A549 (cell line): ENCODE results near the gene TMEM115. TPM values are rescaled to one million over a fixed set of nuclear protein-coding genes. Genes with fewer than 3 reads are reported as not detected.

ENCODE experiments used
- ATAC-seq, 2 experiments: fragments of 200-7000 bp in 1 of 2; fragments of >200 bp in 1 of 2; cut with Nextera tagmentation in 1 of 2; cut with Tn5 transposase in 1 of 2; 3 replicates each; pipeline versions ENCODE4 v1.8.0 to v1.9.1; 2018 to 2020; ENCODE audit warnings: mild to moderate bottlenecking in 1 of 2, moderate library complexity in 1 of 2
- CTCF ChIA-PET: fragments of 300-600 bp; sonication (Branson Sonifier 250); formaldehyde crosslinking; extraction: SDS; loops from one replicate; lab custom pipeline; 2021; ENCODE audit warnings: antibody characterized with exemption, inconsistent platforms; lab: Yijun Ruan, JAX
- POLR2A ChIA-PET: fragments of 350-600 bp; formaldehyde crosslinking; extraction: SDS; loops from one replicate; lab custom pipeline; 2021; ENCODE audit warnings: antibody characterized with exemption, inconsistent platforms; lab: Yijun Ruan, JAX
- DNase-seq, 2 experiments: peaks; one replicate each; pipeline versions ENCODE4 v3.0.0 to v3.0.0-alpha.2; 2011 to 2016; ENCODE audit warnings: low read depth in 1 of 2, low spot score in 1 of 2
- FAIRE-seq: peaks from 2 replicates; lab custom pipeline; 2011; peaks lifted over from hg19 to GRCh38; lab: Jason Lieb, UNC
- H3K27ac ChIP-seq, 2 experiments: fragments of >200 bp; sonication (Bioruptor Twin); formaldehyde crosslinking; 3 replicates each; pipeline ENCODE4 v1.5.1; 2016 to 2017
- H3K4me1 ChIP-seq: fragments of >200 bp; sonication (Bioruptor Twin); formaldehyde crosslinking; 3 replicates; pipeline ENCODE4 v1.6.1; 2016
- H3K4me2 ChIP-seq: fragments of >200 bp; sonication (Bioruptor Twin); formaldehyde crosslinking; 3 replicates; pipeline ENCODE4 v1.6.1; 2016
- H3K4me3 ChIP-seq: fragments of >200 bp; sonication (Bioruptor Twin); formaldehyde crosslinking; 3 replicates; pipeline ENCODE4 v1.5.1; 2016
- H3K9me3 ChIP-seq: fragments of >200 bp; sonication (Bioruptor Twin); formaldehyde crosslinking; 3 replicates; pipeline ENCODE4 v1.6.1; 2016
- BHLHE40 ChIP-seq: IDR thresholded peaks from 2 replicates; pipeline ENCODE4 v1.6.1; 2012; ENCODE audit warnings: low read depth, low read length, inconsistent platforms
- CEBPB ChIP-seq, 2 experiments: fragments of >200 bp in 1 of 2; sonication (Bioruptor Twin) in 1 of 2; formaldehyde crosslinking in 1 of 2; IDR thresholded peaks; 2 replicates each; pipeline ENCODE4 v1.6.1; 2012 to 2016
- CTCF ChIP-seq: fragments of >200 bp; sonication (Bioruptor Twin); formaldehyde crosslinking; IDR thresholded peaks from 3 replicates; pipeline ENCODE4 v1.5.1; 2016
- E2F6 ChIP-seq: IDR thresholded peaks from 2 replicates; pipeline ENCODE4 v1.6.1; 2012; ENCODE audit warnings: low read depth, borderline replicate concordance
- ELK1 ChIP-seq: fragments of 150-350 bp; IDR thresholded peaks from 2 replicates; pipeline ENCODE4 v1.6.1; 2014; ENCODE audit warnings: low read depth, mild to moderate bottlenecking, low read length
- ESRRA ChIP-seq: fragments of 150-350 bp; IDR thresholded peaks from 2 replicates; pipeline ENCODE4 v1.6.1; 2014; ENCODE audit warnings: mild to moderate bottlenecking, low read length, borderline replicate concordance
- FOSL2 ChIP-seq, 2 experiments: fragments of 450-650 bp in 1 of 2; fragments of >200 bp in 1 of 2; sonication (Bioruptor Twin) in 1 of 2; formaldehyde crosslinking; IDR thresholded peaks; 2 replicates each; pipeline versions ENCODE4 v1.5.0 to v1.6.1; 2016 to 2020; ENCODE audit warnings: mild to moderate bottlenecking in 1 of 2, moderate library complexity in 1 of 2
- HOXA7 ChIP-seq: fragments of 250-450 bp; sonication (Bioruptor Pico); IDR thresholded peaks from 2 replicates; pipeline ENCODE4 v1.5.0; 2020; ENCODE audit warnings: mild to moderate bottlenecking, moderate library complexity
- HOXB13 ChIP-seq: fragments of 250-450 bp; sonication (Bioruptor Pico); IDR thresholded peaks from 2 replicates; pipeline ENCODE4 v1.5.0; 2020; ENCODE audit warnings: low read depth, mild to moderate bottlenecking, moderate library complexity
- HOXB5 ChIP-seq: fragments of 250-450 bp; sonication (Bioruptor Pico); IDR thresholded peaks from 2 replicates; pipeline ENCODE4 v1.5.0; 2020; ENCODE audit warnings: mild to moderate bottlenecking, moderate library complexity
- JUNB ChIP-seq: fragments of >200 bp; sonication (Bioruptor Twin); formaldehyde crosslinking; IDR thresholded peaks from 2 replicates; pipeline ENCODE4 v1.6.1; 2016
- MAFK ChIP-seq: fragments of 450-650 bp; IDR thresholded peaks from 2 replicates; pipeline ENCODE4 v1.6.1; 2014; ENCODE audit not compliant: partially characterized antibody
- MAX ChIP-seq: IDR thresholded peaks from 2 replicates; pipeline ENCODE4 v1.6.1; 2012
- MYC ChIP-seq: IDR thresholded peaks from 2 replicates; pipeline ENCODE4 v1.6.1; 2012; ENCODE audit warnings: mild to moderate bottlenecking, inconsistent platforms, low read length, improper control_type of control experiment, borderline replicate concordance
- NR3C1 ChIP-seq: fragments of >200 bp; sonication (Bioruptor Twin); formaldehyde crosslinking; IDR thresholded peaks from 3 replicates; pipeline ENCODE4 v1.6.1; 2017
- PBX3 ChIP-seq: IDR thresholded peaks from 2 replicates; pipeline ENCODE4 v1.6.1; 2012
- RAD21 ChIP-seq, 2 experiments: fragments of >200 bp in 1 of 2; sonication (Bioruptor Twin) in 1 of 2; formaldehyde crosslinking in 1 of 2; IDR thresholded peaks in 1 of 2; conservative IDR thresholded peaks in 1 of 2; 2 replicates in 1 of 2; 3 replicates in 1 of 2; pipeline ENCODE4 v1.6.1; 2012 to 2018; ENCODE audit warnings: inconsistent platforms in 1 of 2
- RARB ChIP-seq: fragments of 250-450 bp; sonication (Bioruptor Pico); IDR thresholded peaks from 2 replicates; pipeline ENCODE4 v1.8.0; 2021; ENCODE audit warnings: mild to moderate bottlenecking, moderate library complexity
- RCOR1 ChIP-seq: fragments of 150-350 bp; IDR thresholded peaks from 2 replicates; pipeline ENCODE4 v1.6.1; 2014; ENCODE audit warnings: antibody characterized with exemption, low read length, low read depth
- REST ChIP-seq: fragments of 200-600 bp; sonication (generic); IDR thresholded peaks from 2 replicates; pipeline ENCODE4 v1.6.1; 2016; ENCODE audit warnings: antibody characterized with exemption, mild to moderate bottlenecking, moderate library complexity
- RFX5 ChIP-seq: fragments of 450-650 bp; IDR thresholded peaks from 2 replicates; pipeline ENCODE4 v1.7.1; 2014; ENCODE audit warnings: antibody characterized with exemption, mild to moderate bottlenecking, moderate library complexity
- SMC3 ChIP-seq: fragments of >200 bp; sonication (Bioruptor Twin); formaldehyde crosslinking; IDR thresholded peaks from 3 replicates; pipeline ENCODE4 v1.6.1; 2018; ENCODE audit warnings: inconsistent platforms
- SREBF2 ChIP-seq: fragments of 450-650 bp; IDR thresholded peaks from 2 replicates; pipeline ENCODE4 v1.6.1; 2014; ENCODE audit warnings: mild to moderate bottlenecking, moderate library complexity
- TP53 ChIP-seq: fragments of 250-450 bp; sonication (Bioruptor Pico); IDR thresholded peaks from 2 replicates; pipeline ENCODE4 v1.5.0; 2021; ENCODE audit warnings: mild to moderate bottlenecking, moderate library complexity
- ZC3H11A ChIP-seq: fragments of 450-650 bp; IDR thresholded peaks from 2 replicates; pipeline ENCODE4 v1.6.1; 2014; ENCODE audit warnings: antibody characterized with exemption, mild to moderate bottlenecking
- ZFP36 ChIP-seq: fragments of 450-650 bp; IDR thresholded peaks from 2 replicates; pipeline ENCODE4 v1.6.1; 2014; ENCODE audit warnings: borderline replicate concordance; ENCODE audit not compliant: partially characterized antibody
- ZNF302 ChIP-seq: fragments of 250-450 bp; sonication (Bioruptor Pico); IDR thresholded peaks from 2 replicates; pipeline ENCODE4 v1.9.0; 2021; ENCODE audit warnings: inconsistent platforms, mild to moderate bottlenecking, moderate library complexity
- WGBS: methylation state at CpG from one replicate; pipeline ENCODE4 v1.1.6; 2017; ENCODE audit errors: missing lambda C conversion rate; 5-methylcytosine and 5-hydroxymethylcytosine counted together
- polyA plus RNA-seq, 4 experiments: library from polyadenylated mRNA; depleted of rRNA in 3 of 4; stranded (reverse); fragments of >200 nt; fragmentation: RNase III in 1 of 4; extraction: RNeasy Plus Mini Kit Qiagen cat#74134 plus additional on column Dnase treatment in 1 of 4; gene quantifications; 2 replicates in 3 of 4; 3 replicates in 1 of 4; pipeline ENCODE4 v1.2.3, GENCODE V29; 2011 to 2017

The TMEM115 gene
- polyA plus RNA-seq, 2 of the 4 experiments (the other 2 are of a cell fraction) = 17.4 to 26.8 TPM

- no peak for TF ChIP-seq CTCF
These were observed 2.8 kb downstream of the TMEM115 start (continued) for GRCh38 chr3:50356553-50356952.

- no peak for ATAC-seq
- no peak for TF ChIP-seq RAD21 (conservative IDR thresholded peaks at IDR 0.05 in 1 of 2, IDR thresholded peaks at IDR 0.05 in 1 of 2)
- TF ChIP-seq ZNF302 = no peak
- no peak for TF ChIP-seq ZC3H11A
- no peak for TF ChIP-seq FOSL2 (IDR thresholded peaks at IDR 0.05)
- no peak for TF ChIP-seq FOSL2 (CRISPR knock-in tag; IDR thresholded peaks at IDR 0.05)
- TF ChIP-seq RCOR1 = no peak
- TF ChIP-seq ELK1 = no peak
- TF ChIP-seq RFX5 = no peak
- no peak for TF ChIP-seq SMC3
- TF ChIP-seq CEBPB (IDR thresholded peaks at IDR 0.05) = no peak
- no peak for TF ChIP-seq NR3C1
- TF ChIP-seq RARB (CRISPR knock-in tag) = no peak
- TF ChIP-seq E2F6 = no peak
- TF ChIP-seq JUNB = no peak
- peaks cover 41% of the 10 kb centered on the region for H3K4me1 ChIP-seq
- WGBS = 84% methylated on average over 4 of the region's 5 CpGs
- no peak for FAIRE-seq
- H3K4me2 ChIP-seq = 0 out of 3 replicates have a peak overlapping the region, but pooled peaks have one; percentile 95
- CTCF ChIA-PET = interaction anchor here (0.6 to 2.6 kb wide), 6 partner anchors 9 to 216 kb away, joined by 3 to 16 read pairs (median 4); no protein-coding TSS in a partner anchor
- H3K9me3 ChIP-seq = no peaks in the 10 kb centered on the region
- POLR2A ChIA-PET = no interaction called here
- H3K27ac ChIP-seq = no peak overlapping the region
- H3K4me3 ChIP-seq = no peak overlapping the region
- DNase-seq = no peak
These were observed 3.3 kb downstream of the TMEM115 start for GRCh38 chr3:50355829-50356552.

GRCh38 chr3:50354850-50355249 lies 4.5 kb downstream of the TMEM115 start:
- Histone ChIP-seq H3K4me1 (peaks cover 43% of the 10 kb centered on the region), H3K4me3 (no peak overlapping the region), H3K9me3 (no peaks in the 10 kb centered on the region), H3K4me2 (no peak overlapping the region), H3K27ac (no peak overlapping the region)
- ATAC-seq = no peak
- ChIA-PET CTCF (interaction anchor here (0.8 to 1.7 kb wide), 3 partner anchors 16 to 197 kb away, joined by 3 to 4 read pairs (median 3); no protein-coding TSS in a partner anchor), POLR2A (no interaction called here)
- DNase-seq = no peak
- no peak for FAIRE-seq
- WGBS = 92% methylated on average over 3 of the region's 7 CpGs
- TF ChIP-seq ZFP36 (no peak), MYC (no peak), ESRRA (no peak), RAD21 (conservative IDR thresholded peaks at IDR 0.05 in 1 of 2, IDR thresholded peaks at IDR 0.05 in 1 of 2) (no peak), REST (no peak), HOXB13 (no peak), SREBF2 (no peak), MAFK (no peak), MAX (no peak), RARB (CRISPR knock-in tag) (no peak), HOXB5 (no peak), BHLHE40 (no peak), TP53 (no peak), HOXA7 (CRISPR knock-in tag) (no peak), PBX3 (no peak)
